H1 (cell line): ENCODE data around the gene EMP2. TPM values are rescaled to one million over a fixed set of nuclear protein-coding genes. Genes with fewer than 3 reads are reported as not detected.

Source experiments
- CTCF ChIA-PET: fragments of 300-600 bp; sonication (Branson Sonifier 250); formaldehyde crosslinking; loops from one replicate; lab custom pipeline; 2021; ENCODE audit not compliant: partially characterized antibody; lab: Charles Lee
- POLR2A ChIA-PET: fragments of 300-600 bp; sonication (Branson Sonifier 250); formaldehyde crosslinking; loops from one replicate; lab custom pipeline; 2021; ENCODE audit warnings: inconsistent platforms; ENCODE audit not compliant: partially characterized antibody; lab: Charles Lee
- DNase-seq, 2 experiments: peaks; one replicate each; pipeline versions ENCODE4 v3.0.0 to v3.0.0-alpha.2; 2010 to 2022; ENCODE audit warnings: low spot score in 2 of 2, low read depth in 1 of 2, mixed read lengths in 1 of 2
- FAIRE-seq: peaks from 2 replicates; lab custom pipeline; 2011; peaks lifted over from hg19 to GRCh38; lab: Jason Lieb, UNC
- H2AFZ ChIP-seq: 2 replicates; pipeline ENCODE4 v1.8.1; 2012; ENCODE audit warnings: low read length, inconsistent platforms
- H2AK5ac ChIP-seq: 2 replicates; pipeline ENCODE4 v1.6.1; 2013; ENCODE audit warnings: low read depth, low read length
- H2BK120ac ChIP-seq: replicated peaks from 2 replicates; pipeline ENCODE3; 2013; ENCODE audit warnings: low read depth, low read length, inconsistent platforms
- H2BK12ac ChIP-seq: 2 replicates; pipeline ENCODE4 v1.6.1; 2013; ENCODE audit warnings: low read depth, low read length
- H2BK15ac ChIP-seq: 2 replicates; pipeline ENCODE4 v1.6.1; 2013; ENCODE audit warnings: low read length
- H2BK20ac ChIP-seq: 2 replicates; pipeline ENCODE4 v1.6.1; 2013; ENCODE audit warnings: low read length
- H2BK5ac ChIP-seq: 2 replicates; pipeline ENCODE4 v1.6.1; 2013; ENCODE audit warnings: low read depth, low read length
- H3K14ac ChIP-seq: 2 replicates; pipeline ENCODE4 v1.6.1; 2013; ENCODE audit warnings: inconsistent platforms; ENCODE audit not compliant: insufficient read length
- H3K18ac ChIP-seq: 2 replicates; pipeline ENCODE4 v1.6.1; 2013; ENCODE audit warnings: low read length; ENCODE audit errors: extremely low read depth
- H3K23ac ChIP-seq: 2 replicates; pipeline ENCODE4 v1.6.1; 2013; ENCODE audit warnings: inconsistent platforms; ENCODE audit not compliant: insufficient read length
- H3K23me2 ChIP-seq: 2 replicates; pipeline ENCODE4 v1.6.1; 2013; ENCODE audit warnings: low read depth, low read length
- H3K27ac ChIP-seq: 2 replicates; pipeline ENCODE4 v1.6.1; 2011; ENCODE audit warnings: low read depth, low read length, inconsistent platforms
- H3K27me3 ChIP-seq, 4 experiments: replicated peaks in 1 of 4; 1 replicate in 1 of 4; 2 replicates in 3 of 4; pipeline versions ENCODE4 v1.6.1 to v1.8.1; 2011 to 2013; ENCODE audit warnings: low read length in 3 of 4, mild to moderate bottlenecking in 3 of 4, inconsistent platforms in 2 of 4, mixed read lengths in 2 of 4, moderate library complexity in 1 of 4; ENCODE audit not compliant: control insufficient read depth in 3 of 4, insufficient read depth in 3 of 4; ENCODE audit errors: extremely low read depth in 1 of 4
- H3K36me3 ChIP-seq, 4 experiments: 2 replicates each; pipeline versions ENCODE4 v1.6.1 to v1.8.1; 2011 to 2013; ENCODE audit warnings: mild to moderate bottlenecking in 4 of 4, low read length in 3 of 4, moderate library complexity in 2 of 4, control low read depth in 1 of 4, inconsistent platforms in 1 of 4; ENCODE audit not compliant: insufficient read depth in 4 of 4, control insufficient read depth in 2 of 4
- H3K4ac ChIP-seq: replicated peaks from 2 replicates; pipeline ENCODE3; 2013; ENCODE audit warnings: low read length, low read depth, mixed read lengths, inconsistent platforms; ENCODE audit not compliant: insufficient read length
- H3K4me1 ChIP-seq, 4 experiments: replicated peaks in 1 of 4; 1 replicate in 1 of 4; 2 replicates in 3 of 4; pipeline versions ENCODE4 v1.6.1 to v1.8.1; 2011 to 2013; ENCODE audit warnings: low read length in 3 of 4, inconsistent platforms in 2 of 4, mixed read lengths in 1 of 4; ENCODE audit not compliant: insufficient read depth in 4 of 4, control insufficient read depth in 3 of 4
- H3K4me2 ChIP-seq, 2 experiments: 2 replicates each; pipeline versions ENCODE4 v1.6.1 to v1.8.1; 2011 to 2013; ENCODE audit warnings: low read depth in 2 of 2, low read length in 2 of 2, control low read depth in 1 of 2, inconsistent platforms in 1 of 2, mild to moderate bottlenecking in 1 of 2; ENCODE audit not compliant: insufficient read depth in 1 of 2
- H3K4me3 ChIP-seq, 4 experiments: fragments of 200-600, 300-600 bp in 1 of 4; sonication (generic), shearing (Covaris generic), sonication (Bioruptor Twin) in 1 of 4; 2 replicates each; pipeline versions ENCODE4 v1.5.1 to v1.8.1; 2011 to 2016; ENCODE audit warnings: low read length in 4 of 4, low read depth in 3 of 4, control low read depth in 2 of 4, inconsistent platforms in 2 of 4, mild to moderate bottlenecking in 2 of 4, mixed read lengths in 1 of 4, moderate library complexity in 1 of 4; ENCODE audit not compliant: insufficient read depth in 2 of 4; ENCODE audit errors: extremely low read depth in 1 of 4
- H3K56ac ChIP-seq: replicated peaks from 2 replicates; pipeline ENCODE3; 2013; ENCODE audit warnings: low read depth, mild to moderate bottlenecking, mixed read lengths, low read length, inconsistent platforms; ENCODE audit not compliant: insufficient read length
- H3K79me1 ChIP-seq: 2 replicates; pipeline ENCODE4 v1.6.1; 2013; ENCODE audit warnings: low read depth, low read length, control low read depth
- H3K79me2 ChIP-seq, 2 experiments: 2 replicates each; pipeline versions ENCODE4 v1.6.1 to v1.8.1; 2012 to 2013; ENCODE audit warnings: low read length in 2 of 2, mild to moderate bottlenecking in 2 of 2, inconsistent platforms in 1 of 2; ENCODE audit not compliant: insufficient read depth in 2 of 2, control insufficient read depth in 1 of 2
- H3K9ac ChIP-seq, 4 experiments: replicated peaks in 1 of 4; 1 replicate in 1 of 4; 2 replicates in 3 of 4; pipeline versions ENCODE4 v1.6.1 to v1.8.1; 2011 to 2013; ENCODE audit warnings: low read depth in 3 of 4, low read length in 3 of 4, control low read depth in 2 of 4, mild to moderate bottlenecking in 2 of 4, moderate library complexity in 2 of 4, inconsistent platforms in 1 of 4; ENCODE audit errors: extremely low read depth in 1 of 4
- H3K9me3 ChIP-seq, 2 experiments: 2 replicates each; pipeline versions ENCODE4 v1.6.1 to v1.8.1; 2012 to 2013; ENCODE audit warnings: mild to moderate bottlenecking in 2 of 2, moderate library complexity in 2 of 2, control low read depth in 1 of 2, inconsistent platforms in 1 of 2, low read depth in 1 of 2, low read length in 1 of 2, mixed read lengths in 1 of 2; ENCODE audit not compliant: insufficient read depth in 2 of 2
- H4K20me1 ChIP-seq, 2 experiments: replicated peaks in 1 of 2; 2 replicates each; pipeline versions ENCODE3 to v1.8.1; 2011 to 2013; ENCODE audit warnings: inconsistent platforms in 2 of 2, low read length in 2 of 2, mild to moderate bottlenecking in 1 of 2; ENCODE audit not compliant: insufficient read depth in 2 of 2, control insufficient read depth in 1 of 2
- H4K5ac ChIP-seq: 2 replicates; pipeline ENCODE4 v1.6.1; 2013; ENCODE audit warnings: low read length, low read depth, mixed read lengths, inconsistent platforms; ENCODE audit not compliant: insufficient read length
- H4K8ac ChIP-seq: 2 replicates; pipeline ENCODE4 v1.8.0; 2013; ENCODE audit warnings: mild to moderate bottlenecking, moderate library complexity, low read length, inconsistent platforms; ENCODE audit not compliant: insufficient read depth; ENCODE audit errors: extremely low read depth
- H4K91ac ChIP-seq: replicated peaks from 2 replicates; pipeline ENCODE3; 2013; ENCODE audit warnings: low read length, mixed read lengths, inconsistent platforms; ENCODE audit not compliant: insufficient read length
- BACH1 ChIP-seq: IDR thresholded peaks from 2 replicates; pipeline ENCODE4 v1.6.1; 2012; ENCODE audit warnings: low read length, improper control_type of control experiment
- CTCF ChIP-seq, 3 experiments: IDR thresholded peaks; 1 replicate in 2 of 3; 2 replicates in 1 of 3; pipeline versions ENCODE4 v1.5.1 to v1.6.1; 2011; ENCODE audit warnings: low read length in 3 of 3, mild to moderate bottlenecking in 3 of 3, inconsistent platforms in 2 of 3, low read depth in 1 of 3, moderate library complexity in 1 of 3; ENCODE audit not compliant: insufficient read depth in 1 of 3; ENCODE audit errors: control extremely low read depth in 1 of 3
- EZH2 ChIP-seq: fragments of 200-600 bp; sonication (generic); IDR thresholded peaks from 2 replicates; pipeline ENCODE4 v1.7.1; 2012; ENCODE audit warnings: low read depth, mild to moderate bottlenecking, moderate library complexity, low read length, inconsistent platforms; ENCODE audit not compliant: severe bottlenecking
- RXRA ChIP-seq: IDR thresholded peaks from 2 replicates; pipeline ENCODE4 v1.6.1; 2011; ENCODE audit warnings: low read depth, mild to moderate bottlenecking, low read length, moderate library complexity; ENCODE audit not compliant: insufficient read depth
- SP4 ChIP-seq: IDR thresholded peaks from 2 replicates; pipeline ENCODE4 v1.6.1; 2012; ENCODE audit warnings: low read length, inconsistent platforms
- TCF12 ChIP-seq: IDR thresholded peaks from 2 replicates; pipeline ENCODE4 v1.6.1; 2011; ENCODE audit warnings: low read depth, mild to moderate bottlenecking, low read length
- WGBS, 2 experiments: shearing (Covaris generic) in 1 of 2; methylation state at CpG; one replicate each; pipeline versions ENCODE4 v1.1.6 to v1.1.7; 2013 to 2015; ENCODE audit warnings: low lambda C conversion rate in 2 of 2, mixed read lengths in 2 of 2, inconsistent platforms in 1 of 2, low coverage in 1 of 2, missing lambda C conversion rate in 1 of 2; ENCODE audit not compliant: insufficient replicate concordance in 2 of 2, insufficient coverage in 1 of 2, insufficient read length in 1 of 2; ENCODE audit errors: extremely low coverage in 1 of 2, missing lambda C conversion rate in 1 of 2; 5-methylcytosine and 5-hydroxymethylcytosine counted together
- polyA plus RNA-seq, 7 experiments: library from polyadenylated mRNA; depleted of rRNA in 3 of 7; stranded (reverse) in 5 of 7; unstranded in 2 of 7; fragments of >200 nt in 5 of 7; fragments of 200-250 nt in 2 of 7; gene quantifications; 1 replicate in 5 of 7; 2 replicates in 1 of 7; 4 replicates in 1 of 7; pipeline versions ENCODE4 v1.2.1 to v1.2.3, GENCODE V29; 2011 to 2013; ENCODE audit warnings: missing spikeins in 2 of 7, mixed read lengths in 2 of 7
- total RNA-seq: library from RNA; stranded (reverse); fragmentation: NEBNext Ultra II Directional; extraction: Animal tissue kit (Norgen Biotek cat#: 25700); gene quantifications from 2 replicates; pipeline ENCODE4 v1.2.1, GENCODE V29; 2021

The EMP2 gene
- total and polyA plus RNA-seq, 2 of the 8 experiments (the other 6 are each of a cell fraction or from before 2014, with no cell fraction given), result 22.6 to 23.3 TPM

GRCh38 chr16:10526962-10527361, 53.4 kb downstream of the EMP2 start:
- H3K23me2 ChIP-seq, result no peaks in the 10 kb centered on the region
- H2AK5ac ChIP-seq, result no peak overlapping the region
- H3K36me3 ChIP-seq, result no peaks in the 10 kb centered on the region; a peak in 1 of 8 replicates
- FAIRE-seq (no peak), DNase-seq (no peak)
- H3K4me2 ChIP-seq, result no peak overlapping the region
- H3K79me1 ChIP-seq, result no peaks in the 10 kb centered on the region
- TF ChIP-seq CTCF (IDR thresholded peaks at IDR 0.05; ENCODE audit: control extremely low read depth in 1 of 3, insufficient read depth in 1 of 3, low read depth in 1 of 3, low read length in 3 of 3) (no peak), TCF12 (no peak), SP4 (no peak), BACH1 (no peak), RXRA (no peak), EZH2 (no peak)
- no peak overlapping the region for H2AFZ ChIP-seq
- no peak overlapping the region for H2BK20ac ChIP-seq
- no peaks in the 10 kb centered on the region for H4K20me1 ChIP-seq
- H3K79me2 ChIP-seq, result no peaks in the 10 kb centered on the region
- H4K8ac ChIP-seq, result no peak overlapping the region
- no peak overlapping the region for H3K4ac ChIP-seq
- no peak overlapping the region for H2BK15ac ChIP-seq
- no peak overlapping the region for H4K91ac ChIP-seq
- WGBS, 2 experiments, result 92% methylated on average over 7 of the region's 7 CpGs; no CpG with 5 or more reads in 1 of the 2 experiments
- H3K56ac ChIP-seq, result no peak overlapping the region
- H3K4me3 ChIP-seq, result no peak overlapping the region
- POLR2A ChIA-PET, result no interaction called here
- no peak overlapping the region for H4K5ac ChIP-seq
- H3K18ac ChIP-seq, result no peak overlapping the region
- no peak overlapping the region for H3K14ac ChIP-seq
- H3K23ac ChIP-seq, result no peak overlapping the region
- H2BK5ac ChIP-seq, result no peak overlapping the region
- no peaks in the 10 kb centered on the region for H3K27me3 ChIP-seq
- no peaks in the 10 kb centered on the region for H3K9me3 ChIP-seq
- no peak overlapping the region for H2BK120ac ChIP-seq
- CTCF ChIA-PET, result interaction anchor here (0.9 kb wide), 1 partner anchor 33 kb away, joined by 4 read pairs; no protein-coding TSS in a partner anchor
- H3K9ac ChIP-seq, result no peak overlapping the region
- H3K27ac ChIP-seq, result no peak overlapping the region
- no peak overlapping the region for H2BK12ac ChIP-seq
- H3K4me1 ChIP-seq, result no peaks in the 10 kb centered on the region
